Astrocyte (in vitro differentiated cells and primary cell): Measurements from ENCODE around the gene DCT. TPM values are rescaled to one million over a fixed set of nuclear protein-coding genes. Genes with fewer than 3 reads are reported as not detected.

Experiments used
- DNase-seq: peaks from one replicate; pipeline ENCODE4 v3.0.0-alpha.2; 2010; ENCODE audit warnings: low read depth
- FAIRE-seq: peaks from 2 replicates; lab custom pipeline; 2011; peaks lifted over from hg19 to GRCh38; lab: Jason Lieb, UNC
- H2AFZ ChIP-seq: 2 replicates; pipeline ENCODE4 v1.6.0; 2012; ENCODE audit warnings: low read depth, low read length, inconsistent platforms
- H3K27ac ChIP-seq: 2 replicates; pipeline ENCODE4 v1.5.1; 2011; ENCODE audit warnings: low read depth, low read length, inconsistent platforms
- H3K27me3 ChIP-seq: 2 replicates; pipeline ENCODE4 v1.6.0; 2011; ENCODE audit warnings: low read length, inconsistent platforms; ENCODE audit not compliant: insufficient read depth
- H3K36me3 ChIP-seq: 2 replicates; pipeline ENCODE4 v1.5.1; 2011; ENCODE audit warnings: low read length, inconsistent platforms; ENCODE audit not compliant: insufficient read depth
- H3K4me1 ChIP-seq: 2 replicates; pipeline ENCODE4 v1.5.1; 2011; ENCODE audit warnings: low read length, inconsistent platforms; ENCODE audit not compliant: insufficient read depth
- H3K4me2 ChIP-seq: 2 replicates; pipeline ENCODE4 v1.6.0; 2012; ENCODE audit warnings: low read length, inconsistent platforms
- H3K4me3 ChIP-seq: 2 replicates; pipeline ENCODE4 v1.5.1; 2011; ENCODE audit warnings: low read depth, mild to moderate bottlenecking, low read length, inconsistent platforms; ENCODE audit not compliant: insufficient read depth
- H3K79me2 ChIP-seq: 2 replicates; pipeline ENCODE4 v1.6.0; 2012; ENCODE audit warnings: mild to moderate bottlenecking, low read length, inconsistent platforms; ENCODE audit not compliant: insufficient read depth
- H3K9ac ChIP-seq: 2 replicates; pipeline ENCODE4 v1.6.0; 2012; ENCODE audit warnings: mild to moderate bottlenecking, low read length, inconsistent platforms
- H3K9me3 ChIP-seq: 2 replicates; pipeline ENCODE4 v1.5.1; 2012; ENCODE audit warnings: low read depth, mild to moderate bottlenecking, low read length, inconsistent platforms; ENCODE audit not compliant: insufficient read depth
- H4K20me1 ChIP-seq: 2 replicates; pipeline ENCODE4 v1.6.0; 2012; ENCODE audit warnings: low read length, inconsistent platforms; ENCODE audit not compliant: insufficient read depth
- H3K27ac Mint-ChIP-seq: one replicate; pipeline ENCODE4 v1.8.0; 2021; ENCODE audit warnings: mild to moderate bottlenecking, mixed read lengths; ENCODE audit not compliant: unreplicated experiment
- H3K27me3 Mint-ChIP-seq: one replicate; pipeline ENCODE4 v1.8.0; 2021; ENCODE audit warnings: low read depth, mixed read lengths; ENCODE audit not compliant: unreplicated experiment
- H3K36me3 Mint-ChIP-seq: one replicate; pipeline ENCODE4 v1.8.0; 2021; ENCODE audit warnings: low read depth, mixed read lengths; ENCODE audit not compliant: unreplicated experiment
- H3K4me1 Mint-ChIP-seq: one replicate; pipeline ENCODE4 v1.8.0; 2021; ENCODE audit warnings: low read depth, mixed read lengths; ENCODE audit not compliant: unreplicated experiment
- H3K4me3 Mint-ChIP-seq: one replicate; pipeline ENCODE4 v1.8.0; 2021; ENCODE audit warnings: mild to moderate bottlenecking, moderate library complexity, mixed read lengths; ENCODE audit not compliant: unreplicated experiment
- H3K9me3 Mint-ChIP-seq: one replicate; pipeline ENCODE4 v1.8.0; 2021; ENCODE audit warnings: mild to moderate bottlenecking, mixed read lengths; ENCODE audit not compliant: unreplicated experiment
- EZH2 ChIP-seq: IDR thresholded peaks from 2 replicates; pipeline ENCODE4 v1.6.1; 2012; ENCODE audit warnings: mild to moderate bottlenecking, low read length, inconsistent platforms; ENCODE audit not compliant: insufficient read depth
- total RNA-seq: library from RNA; stranded (reverse); gene quantifications from 2 replicates; pipeline ENCODE4 v1.2.1, GENCODE V29; 2021
- TF ChIP-seq, protein P1 (sequence below): IDR thresholded peaks from 2 replicates; pipeline ENCODE4 v1.5.1; 2011; ENCODE audit warnings: low read depth, mild to moderate bottlenecking, inconsistent platforms, low read length, moderate library complexity; ENCODE audit not compliant: insufficient read depth

DCT gene
- total RNA-seq, 1 donor from 2014 or later = 0.05 TPM

GRCh38 chr13:94454906-94455305 lies 24.6 kb downstream of the DCT start:
- H3K27me3 ChIP-seq = no peaks in the 10 kb centered on the region
- no peaks in the 10 kb centered on the region for H3K9me3 Mint-ChIP-seq
- no peak overlapping the region for H3K9ac ChIP-seq
- no peak overlapping the region for H3K27ac Mint-ChIP-seq
- H3K27me3 Mint-ChIP-seq = peaks cover 3% of the 10 kb centered on the region
- no peaks in the 10 kb centered on the region for H4K20me1 ChIP-seq
- no peaks in the 10 kb centered on the region for H3K79me2 ChIP-seq
- H3K4me2 ChIP-seq = no peak overlapping the region
- no peaks in the 10 kb centered on the region for H3K36me3 ChIP-seq
- H3K4me1 Mint-ChIP-seq = no peaks in the 10 kb centered on the region
- no peak for FAIRE-seq
- no peak overlapping the region for H2AFZ ChIP-seq
- TF ChIP-seq, protein P1, sequence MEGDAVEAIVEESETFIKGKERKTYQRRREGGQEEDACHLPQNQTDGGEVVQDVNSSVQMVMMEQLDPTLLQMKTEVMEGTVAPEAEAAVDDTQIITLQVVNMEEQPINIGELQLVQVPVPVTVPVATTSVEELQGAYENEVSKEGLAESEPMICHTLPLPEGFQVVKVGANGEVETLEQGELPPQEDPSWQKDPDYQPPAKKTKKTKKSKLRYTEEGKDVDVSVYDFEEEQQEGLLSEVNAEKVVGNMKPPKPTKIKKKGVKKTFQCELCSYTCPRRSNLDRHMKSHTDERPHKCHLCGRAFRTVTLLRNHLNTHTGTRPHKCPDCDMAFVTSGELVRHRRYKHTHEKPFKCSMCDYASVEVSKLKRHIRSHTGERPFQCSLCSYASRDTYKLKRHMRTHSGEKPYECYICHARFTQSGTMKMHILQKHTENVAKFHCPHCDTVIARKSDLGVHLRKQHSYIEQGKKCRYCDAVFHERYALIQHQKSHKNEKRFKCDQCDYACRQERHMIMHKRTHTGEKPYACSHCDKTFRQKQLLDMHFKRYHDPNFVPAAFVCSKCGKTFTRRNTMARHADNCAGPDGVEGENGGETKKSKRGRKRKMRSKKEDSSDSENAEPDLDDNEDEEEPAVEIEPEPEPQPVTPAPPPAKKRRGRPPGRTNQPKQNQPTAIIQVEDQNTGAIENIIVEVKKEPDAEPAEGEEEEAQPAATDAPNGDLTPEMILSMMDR = no peak
- no peak for TF ChIP-seq EZH2
- peak; percentile 13 for DNase-seq
- no peak overlapping the region for H3K4me3 ChIP-seq
- no peaks in the 10 kb centered on the region for H3K4me1 ChIP-seq
- H3K27ac ChIP-seq = no peak overlapping the region
- H3K36me3 Mint-ChIP-seq = no peaks in the 10 kb centered on the region
- H3K4me3 Mint-ChIP-seq = no peak overlapping the region
- no peaks in the 10 kb centered on the region for H3K9me3 ChIP-seq

- no peaks in the 10 kb centered on the region for H3K36me3 Mint-ChIP-seq
- Histone ChIP-seq H3K4me2 (no peak overlapping the region), H3K36me3 (no peaks in the 10 kb centered on the region), H3K79me2 (no peaks in the 10 kb centered on the region), H3K27me3 (no peaks in the 10 kb centered on the region), H3K27ac (no peak overlapping the region), H4K20me1 (no peaks in the 10 kb centered on the region), H3K4me3 (no peak overlapping the region), H3K9ac (no peak overlapping the region), H2AFZ (no peak overlapping the region), H3K4me1 (no peaks in the 10 kb centered on the region), H3K9me3 (no peaks in the 10 kb centered on the region)
- no peak overlapping the region for H3K4me3 Mint-ChIP-seq
- no peak overlapping the region for H3K27ac Mint-ChIP-seq
- no peaks in the 10 kb centered on the region for H3K4me1 Mint-ChIP-seq
- H3K9me3 Mint-ChIP-seq = no peaks in the 10 kb centered on the region
- FAIRE-seq (no peak), DNase-seq (no peak)
- TF ChIP-seq, protein P1 = no peak
- TF ChIP-seq EZH2 = no peak
- peaks cover 3% of the 10 kb centered on the region for H3K27me3 Mint-ChIP-seq
These were observed 25.1 kb downstream of the DCT start for GRCh38 chr13:94454334-94454733.

- no peaks in the 10 kb centered on the region for H3K9me3 ChIP-seq
- no peak overlapping the region for H2AFZ ChIP-seq
- H3K9ac ChIP-seq = no peak overlapping the region
- no peak overlapping the region for H3K4me3 Mint-ChIP-seq
- no peak overlapping the region for H3K4me3 ChIP-seq
- no peaks in the 10 kb centered on the region for H3K27me3 ChIP-seq
- no peaks in the 10 kb centered on the region for H3K4me1 ChIP-seq
- no peak for DNase-seq
- H3K4me1 Mint-ChIP-seq = no peaks in the 10 kb centered on the region
- H3K79me2 ChIP-seq = no peaks in the 10 kb centered on the region
- no peak overlapping the region for H3K4me2 ChIP-seq
- no peaks in the 10 kb centered on the region for H4K20me1 ChIP-seq
- no peak for FAIRE-seq
- no peaks in the 10 kb centered on the region for H3K36me3 Mint-ChIP-seq
- H3K27me3 Mint-ChIP-seq = no peaks in the 10 kb centered on the region
- H3K9me3 Mint-ChIP-seq = no peaks in the 10 kb centered on the region
- TF ChIP-seq, protein P1 = no peak
- no peak for TF ChIP-seq EZH2
- no peak overlapping the region for H3K27ac Mint-ChIP-seq
- no peaks in the 10 kb centered on the region for H3K36me3 ChIP-seq
- H3K27ac ChIP-seq = no peak overlapping the region
These were observed 34.7 kb downstream of the DCT start for GRCh38 chr13:94444826-94445225.
